GM12801 (cell line): ENCODE data around the gene LRRIQ1.

ENCODE experiments used
- CTCF ChIP-seq: IDR thresholded peaks from one replicate; pipeline ENCODE4 v1.5.1; 2011; ENCODE audit warnings: control low read depth; ENCODE audit not compliant: insufficient read length; ENCODE audit errors: extremely low read depth

The LRRIQ1 gene

DNA sequence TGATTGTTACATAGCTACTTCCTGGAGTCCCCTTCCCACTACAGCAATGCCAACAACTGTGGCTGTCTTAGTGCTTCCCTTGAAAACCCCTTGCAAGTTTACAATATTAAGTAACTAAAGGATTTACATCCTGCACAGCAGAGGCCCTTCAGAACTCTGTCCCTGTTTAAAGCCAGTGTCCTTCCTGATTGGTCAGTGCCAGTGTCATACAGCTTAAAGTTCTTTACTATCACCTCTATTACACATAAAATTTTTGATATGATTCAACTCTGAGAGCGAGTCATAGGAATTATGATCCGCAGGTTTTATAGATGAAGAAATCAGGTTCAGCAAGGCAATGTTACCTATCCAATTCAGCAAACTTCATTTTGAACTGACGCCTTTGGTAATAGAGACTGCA, 152.5 kb downstream of the LRRIQ1 start:
- no peak for TF ChIP-seq CTCF

- no peak for TF ChIP-seq CTCF
Measured at GRCh38 chr12:85190728-85191127, 154.6 kb downstream of the LRRIQ1 start.

DNA sequence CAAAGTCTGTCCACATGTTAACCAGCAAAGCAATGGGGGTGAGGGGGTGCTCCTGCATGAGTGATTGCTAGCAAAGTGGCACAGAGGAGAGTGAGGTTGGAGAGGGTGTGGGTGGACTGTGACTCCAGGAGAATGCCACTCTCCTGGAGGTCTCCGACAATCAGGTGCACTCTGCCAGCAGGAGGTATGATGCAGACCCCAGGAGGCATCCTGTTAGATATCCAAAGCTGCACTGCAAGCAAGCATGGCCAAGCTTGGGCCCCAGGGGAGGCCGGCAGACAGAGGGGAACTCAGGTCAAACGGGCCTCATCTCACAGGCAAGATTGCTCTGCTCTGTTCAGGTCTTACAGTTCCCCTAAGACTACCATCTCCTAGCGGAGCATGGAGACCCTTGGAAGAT, 170.4 kb downstream of the LRRIQ1 start:
- TF ChIP-seq CTCF, result no peak

DNA sequence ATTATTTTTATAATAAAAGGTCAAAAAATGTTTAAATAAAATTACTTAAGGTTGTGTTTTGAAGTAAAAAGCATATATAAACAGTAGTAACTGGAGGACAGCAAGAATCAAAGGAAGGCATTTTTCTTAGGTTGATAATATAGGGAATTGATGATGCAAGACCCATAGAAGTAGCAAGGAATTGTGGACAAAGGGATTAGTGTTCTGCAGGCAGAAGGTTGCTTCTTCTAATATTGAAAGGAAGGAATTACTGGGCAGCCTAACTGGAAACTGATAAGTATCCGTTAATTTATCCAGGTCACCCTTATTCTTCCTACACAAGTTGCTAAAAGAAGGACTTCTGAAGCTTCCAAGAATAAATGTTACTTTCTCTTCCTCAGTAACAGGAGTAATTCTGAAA, 189.3 kb downstream of the LRRIQ1 start:
- TF ChIP-seq CTCF, result no peak

GRCh38 chr12:85237327-85237726, 201.2 kb downstream of the LRRIQ1 start:
- no peak for TF ChIP-seq CTCF

DNA sequence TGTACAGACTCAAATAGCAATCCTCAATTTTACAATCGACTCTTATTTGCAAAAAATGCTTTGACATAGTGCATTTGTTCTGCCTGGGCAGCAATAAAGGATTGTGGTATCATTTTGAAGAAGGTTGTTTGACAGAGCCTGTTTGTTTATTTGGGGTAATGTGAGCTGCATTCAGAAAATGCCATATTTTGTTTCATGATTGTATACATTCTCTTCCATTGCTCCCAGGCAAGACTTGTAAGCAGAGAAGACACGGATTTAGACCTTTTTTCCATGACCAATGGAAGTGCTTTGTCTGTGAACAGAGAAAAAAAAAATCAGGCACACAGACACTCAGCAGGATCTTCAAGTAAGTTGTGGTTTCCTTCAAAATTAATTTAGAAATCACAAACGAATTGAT, 208.4 kb downstream of the LRRIQ1 start:
- no peak for TF ChIP-seq CTCF

DNA sequence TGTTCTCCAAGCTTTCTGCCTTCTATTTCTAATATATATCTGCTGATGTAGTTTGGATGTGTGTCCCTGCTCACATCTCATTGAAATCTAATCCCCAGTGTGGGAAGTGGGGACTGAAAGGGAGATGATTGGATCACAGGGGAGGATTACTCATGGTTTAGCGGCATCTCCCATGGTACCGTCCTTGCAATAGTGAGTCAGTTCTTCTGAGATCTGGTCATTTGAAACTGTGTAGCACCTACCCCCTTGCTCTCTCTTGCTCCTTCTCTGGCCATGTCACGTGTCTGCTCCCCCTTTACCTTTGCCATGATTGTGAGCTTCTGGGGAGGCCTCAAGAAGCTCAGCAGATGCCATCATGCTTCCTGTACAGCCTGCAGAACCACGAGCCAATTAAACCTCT, 217.7 kb downstream of the LRRIQ1 start:
- TF ChIP-seq CTCF, result no peak

DNA sequence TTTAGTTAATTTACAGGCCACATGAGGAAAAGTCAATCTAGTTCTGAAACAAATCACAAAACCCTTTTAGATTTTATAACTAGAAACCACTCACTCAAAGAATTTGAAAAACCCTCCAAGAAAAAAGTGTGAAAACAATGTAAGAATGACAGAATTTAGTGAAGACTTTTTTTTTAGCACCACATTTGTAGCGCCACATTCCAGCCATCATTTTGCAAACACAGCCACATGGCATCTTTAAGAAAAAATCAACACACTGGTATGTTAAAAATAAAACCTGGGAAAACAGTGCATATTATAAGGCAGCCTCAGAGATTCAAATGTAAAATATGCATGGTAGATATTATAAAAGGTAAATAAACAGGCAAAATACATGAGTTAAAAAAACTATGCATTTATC, 221.5 kb downstream of the LRRIQ1 start:
- no peak for TF ChIP-seq CTCF
